Amniotic stem cell (primary cell): Measurements from ENCODE around the gene ZNF33A.
"Not testable (repeated sequence)": the region's sequence is repeated elsewhere in the genome, so short reads cannot be mapped to it uniquely, and the experiment has no call there.

ENCODE experiments used
- DNase-seq: peaks from one replicate; lab custom pipeline; 2025; lab: John Stamatoyannopoulos, UW

The ZNF33A gene

DNA sequence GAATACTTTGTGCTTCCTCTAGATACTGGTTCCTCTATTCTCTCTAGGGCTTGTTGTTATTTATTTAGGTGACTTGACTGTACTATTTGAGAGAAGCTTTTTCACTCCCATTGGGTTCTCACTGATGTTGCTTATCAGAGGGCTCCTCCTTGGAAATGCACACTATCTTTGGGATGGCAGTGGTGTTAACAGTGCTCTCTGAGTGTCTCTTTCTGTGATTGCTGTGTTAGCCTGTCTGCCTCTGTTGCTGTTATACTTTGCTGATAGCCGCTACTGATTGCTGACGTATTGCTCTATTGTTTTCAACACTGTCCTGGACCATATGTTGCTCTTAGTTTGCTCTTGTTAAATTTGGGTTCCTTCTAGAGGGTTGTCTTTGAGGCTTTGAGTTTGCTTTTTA, 34.7 kb downstream of the ZNF33A start:
- no peak for DNase-seq

DNA sequence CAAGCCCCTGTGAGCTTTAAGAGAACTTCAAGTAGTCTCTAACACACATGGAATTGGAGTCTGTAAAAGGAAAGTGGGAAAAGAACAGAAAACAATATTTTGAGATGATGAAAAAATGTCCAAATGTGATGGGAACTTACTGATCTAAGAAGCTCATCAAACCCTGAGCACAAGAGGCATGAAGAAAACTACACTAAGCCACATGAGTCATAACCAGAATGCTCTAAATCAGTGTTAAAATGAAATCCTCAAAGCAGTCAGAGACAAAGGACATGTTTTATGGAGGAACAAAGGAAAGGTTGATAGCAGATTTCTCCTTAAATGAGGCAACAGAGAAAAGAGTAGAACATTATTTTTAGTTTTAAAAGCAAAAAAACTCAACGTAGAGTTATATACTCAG, 37.2 kb downstream of the ZNF33A start:
- DNase-seq: no peak

DNA sequence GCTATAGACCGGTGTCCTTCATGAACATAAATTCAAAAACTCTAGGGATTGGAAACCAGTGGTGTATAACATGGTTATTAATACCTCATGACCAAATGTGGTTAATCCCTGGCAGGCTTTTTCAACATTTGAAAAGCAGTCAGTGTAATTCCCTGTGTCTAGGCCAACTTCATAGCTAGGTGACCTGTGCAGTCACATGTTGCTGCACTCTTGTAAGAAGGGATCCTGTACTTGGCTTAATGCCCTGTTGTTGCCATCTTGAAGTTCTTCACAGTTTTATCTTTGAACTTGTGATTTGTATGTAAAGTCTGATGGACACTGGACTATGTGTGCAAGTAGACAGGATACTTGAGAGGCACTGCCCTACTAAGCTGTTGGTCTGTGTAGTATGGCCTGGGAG, 39.7 kb downstream of the ZNF33A start:
- DNase-seq: no peak

DNA sequence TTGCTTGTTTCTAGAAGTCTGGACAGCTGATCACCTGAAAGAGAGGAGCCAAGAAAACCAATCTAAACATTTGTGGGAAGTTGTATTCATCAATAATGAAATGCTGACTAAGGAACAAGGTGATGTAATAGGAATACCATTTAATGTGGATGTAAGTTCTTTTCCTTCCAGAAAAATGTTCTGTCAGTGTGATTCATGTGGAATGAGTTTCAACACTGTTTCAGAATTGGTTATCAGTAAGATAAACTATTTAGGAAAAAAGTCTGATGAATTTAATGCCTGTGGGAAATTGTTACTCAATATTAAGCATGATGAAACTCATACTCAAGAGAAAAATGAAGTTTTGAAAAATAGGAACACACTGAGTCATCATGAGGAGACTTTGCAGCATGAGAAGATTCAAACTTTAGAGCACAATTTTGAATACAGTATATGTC, 43.9 kb downstream of the ZNF33A start:
- peak; percentile 21 for DNase-seq

DNA sequence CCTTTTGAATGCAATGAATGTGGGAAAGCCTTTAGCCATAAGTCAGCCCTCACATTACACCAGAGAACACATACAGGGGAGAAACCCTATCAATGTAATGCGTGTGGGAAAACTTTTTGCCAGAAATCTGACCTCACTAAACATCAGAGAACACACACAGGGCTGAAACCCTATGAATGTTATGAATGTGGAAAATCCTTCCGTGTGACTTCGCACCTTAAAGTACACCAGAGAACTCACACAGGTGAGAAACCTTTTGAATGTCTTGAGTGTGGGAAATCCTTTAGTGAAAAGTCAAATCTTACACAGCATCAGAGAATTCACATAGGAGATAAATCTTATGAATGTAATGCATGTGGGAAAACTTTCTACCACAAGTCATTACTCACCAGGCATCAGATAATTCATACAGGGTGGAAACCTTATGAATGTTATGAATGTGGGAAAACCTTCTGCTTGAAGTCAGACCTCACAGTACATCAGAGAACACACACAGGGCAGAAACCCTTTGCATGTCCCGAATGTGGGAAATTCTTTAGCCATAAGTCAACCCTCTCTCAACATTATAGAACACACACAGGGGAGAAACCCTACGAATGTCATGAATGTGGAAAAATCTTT, 44.9 kb downstream of the ZNF33A start:
- not testable (repeated sequence) for DNase-seq

DNA sequence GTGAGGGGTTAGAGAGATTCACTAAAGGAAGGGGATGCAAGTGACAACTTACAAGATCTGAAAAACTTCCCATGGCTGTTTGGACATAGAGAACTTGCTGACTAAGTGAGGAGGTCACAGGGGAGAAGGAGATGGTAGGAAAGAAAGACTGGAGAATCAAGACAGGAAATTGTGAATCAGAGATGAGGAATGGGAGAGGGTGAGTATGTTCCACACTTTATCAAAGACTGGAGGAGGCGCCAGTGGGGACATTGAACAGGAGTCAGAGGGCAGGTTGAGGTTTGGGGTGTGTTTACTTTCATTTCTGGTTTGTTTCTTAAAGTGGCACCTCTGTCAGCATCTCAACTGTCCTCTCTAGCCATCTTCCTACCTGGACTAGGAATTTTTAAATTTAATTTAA, 59.2 kb downstream of the ZNF33A start:
- DNase-seq: not testable (repeated sequence)

DNA sequence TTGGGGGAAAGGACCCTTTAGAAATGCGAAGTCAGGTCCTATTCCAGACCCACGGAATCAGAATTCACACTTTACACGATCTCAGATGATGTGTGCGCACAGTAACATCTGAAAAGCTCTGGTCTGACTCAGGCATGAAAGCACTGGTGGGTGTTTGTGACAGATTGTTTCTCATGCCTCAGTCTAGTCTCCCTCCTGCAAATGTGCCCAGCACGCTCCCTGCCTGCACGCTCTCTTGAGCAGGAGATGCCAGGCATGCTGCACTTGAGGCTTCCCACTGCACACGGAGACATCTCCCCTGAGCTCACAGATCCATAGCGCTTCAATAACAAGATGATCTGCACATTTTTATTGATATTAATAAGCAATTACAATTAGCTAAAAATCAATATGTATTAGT, 60.0 kb downstream of the ZNF33A start:
- no peak for DNase-seq

DNA sequence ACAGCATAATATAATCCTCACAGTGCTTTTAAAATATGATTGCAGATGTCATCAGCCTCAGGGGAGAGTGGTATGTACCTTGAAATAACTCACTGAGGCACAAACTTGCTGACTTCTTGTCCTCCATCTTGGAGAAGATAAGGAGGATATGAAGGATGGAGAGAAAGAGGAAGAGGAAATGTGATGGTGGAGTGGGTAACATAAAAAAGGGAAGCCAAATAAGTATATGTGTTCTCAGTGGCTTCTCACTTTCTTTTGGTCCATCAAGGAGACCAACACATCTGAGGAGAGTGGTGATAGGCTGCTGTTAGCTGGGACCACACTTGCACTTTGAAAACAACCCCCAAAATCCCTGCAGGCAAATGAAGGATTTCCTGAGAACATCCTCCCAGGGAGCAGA, 62.1 kb downstream of the ZNF33A start:
- no peak for DNase-seq

DNA sequence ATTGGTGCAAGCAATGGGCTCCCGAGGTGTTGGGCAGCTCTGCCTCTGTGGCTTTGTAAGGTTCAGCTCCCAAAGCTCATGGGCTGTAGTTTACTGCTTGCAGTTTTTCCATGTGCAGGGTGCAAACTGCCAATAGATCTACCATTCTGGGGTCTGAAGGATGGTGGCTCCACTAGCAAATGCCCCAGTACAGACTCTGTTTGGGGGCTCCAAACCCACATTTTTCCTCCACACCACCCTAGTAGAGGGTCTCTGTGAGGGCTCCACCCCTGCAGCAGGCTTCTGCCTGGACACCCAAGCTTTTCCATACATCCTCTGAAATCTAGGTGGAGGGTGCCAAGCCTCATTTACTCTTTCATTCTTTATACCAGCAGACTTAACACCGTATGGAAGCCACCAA, 66.2 kb downstream of the ZNF33A start:
- no peak for DNase-seq

DNA sequence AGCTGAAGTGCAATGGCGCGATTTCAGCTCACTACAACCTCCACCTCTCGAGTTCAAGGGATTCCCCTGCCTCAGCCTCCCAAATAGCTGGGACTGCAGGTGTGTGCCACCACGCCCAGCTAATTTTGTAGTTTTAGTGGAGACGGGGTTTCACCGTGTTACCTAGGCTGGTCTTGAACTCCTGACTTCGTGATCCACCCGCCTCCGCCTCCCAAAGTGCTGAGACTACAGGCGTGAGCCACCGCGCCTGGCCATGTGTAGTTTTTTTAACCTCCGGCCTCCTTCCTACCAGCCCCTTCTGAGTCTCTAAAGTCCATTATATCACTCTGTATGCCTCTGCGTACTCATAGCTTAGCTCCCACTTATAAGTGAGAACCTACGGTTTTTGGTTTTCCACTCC, 82.8 kb downstream of the ZNF33A start:
- DNase-seq: not testable (repeated sequence)

DNA sequence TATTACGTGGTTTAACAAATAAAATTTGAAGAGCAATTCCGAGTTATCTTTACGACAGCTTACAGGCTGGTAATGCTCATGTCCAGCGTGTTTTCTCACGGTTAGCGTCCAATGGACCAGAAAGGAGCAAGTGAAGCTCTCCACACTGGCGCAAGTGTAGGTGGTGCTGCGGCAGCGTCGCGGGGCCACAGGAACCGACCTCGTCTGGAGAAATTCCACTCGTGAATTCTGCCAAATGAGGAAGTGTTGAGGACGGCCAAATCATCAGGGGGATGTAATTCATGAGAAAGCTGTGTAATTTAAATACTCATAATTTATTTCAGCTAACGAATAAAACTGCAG, 83.3 kb downstream of the ZNF33A start:
- DNase-seq: no peak

DNA sequence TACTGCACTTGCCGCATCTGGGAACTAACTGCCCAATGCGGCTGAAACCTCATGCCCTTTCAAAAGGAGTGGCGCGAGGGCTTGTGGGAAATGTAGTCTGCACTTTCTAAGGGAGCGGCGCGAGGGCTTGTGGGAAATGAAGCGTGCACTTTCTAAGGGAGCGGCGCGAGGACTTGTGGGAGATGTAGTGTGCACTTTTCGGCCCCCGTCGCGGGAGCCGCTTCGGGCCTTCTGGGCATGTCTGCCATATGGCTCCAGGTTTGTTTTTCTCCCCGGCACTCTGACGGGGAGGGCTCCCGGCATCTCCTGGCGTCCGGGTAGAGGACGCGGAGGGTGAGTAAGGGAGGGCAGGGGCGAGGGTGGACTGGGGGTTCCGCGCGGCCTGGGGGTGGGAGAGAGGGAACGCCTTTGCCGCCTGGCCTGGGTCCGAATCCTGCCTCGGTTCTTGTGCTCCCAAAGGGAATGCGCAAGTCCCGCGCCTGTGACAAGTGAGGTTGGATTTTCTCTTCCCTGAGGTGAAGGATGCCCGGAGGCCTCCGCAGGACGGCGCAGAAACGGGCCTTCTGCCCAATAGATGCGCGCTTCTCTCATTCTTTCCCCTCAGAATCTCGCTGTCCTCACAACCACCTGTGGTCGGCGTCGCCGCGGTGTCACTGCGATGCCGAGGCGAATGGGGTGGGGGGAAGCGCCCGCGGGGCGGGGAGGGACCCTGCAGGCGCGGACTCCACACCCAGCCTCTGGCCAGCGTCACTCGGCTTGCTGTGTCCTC, 83.9 kb downstream of the ZNF33A start, which contains the start of gene ZNF37A:
Gene ZNF37A, plus strand, starts transcription at position 180 of the 769 bp plus-strand sequence. CDS start 2,281 bp downstream, outside the sequence.
- DNase-seq: peak; percentile 82

DNA sequence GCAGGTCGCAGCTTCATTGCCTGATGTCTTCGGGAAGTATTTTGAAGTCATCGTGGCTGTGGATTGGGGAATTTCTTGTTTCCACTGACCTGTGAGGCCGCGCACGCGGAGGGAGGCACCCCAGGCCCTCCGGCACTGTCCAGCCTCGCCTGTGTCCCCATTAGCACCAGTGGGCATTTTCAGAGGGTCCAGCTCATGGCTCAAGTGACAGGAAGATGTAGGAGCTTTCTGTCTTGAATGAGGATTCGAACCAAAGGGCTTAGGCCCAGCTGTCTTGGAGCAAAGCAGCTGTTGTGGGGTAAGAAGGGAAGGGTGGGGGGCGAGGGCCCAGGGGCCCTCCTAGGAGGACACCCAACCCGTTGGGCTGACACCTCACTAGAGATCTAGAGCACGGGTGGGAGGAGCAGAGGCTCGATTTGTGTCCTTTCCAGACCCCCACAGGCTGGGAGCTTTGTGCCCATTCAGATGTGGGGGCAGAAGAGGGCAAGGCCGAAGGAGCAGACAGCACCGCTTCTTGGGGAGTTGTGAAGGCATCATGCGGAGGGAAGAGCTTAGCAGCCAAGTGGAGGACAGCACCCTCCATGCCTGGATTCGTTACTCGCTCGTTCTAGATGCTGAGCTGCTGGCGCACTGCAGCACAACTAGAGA, 84.6 kb downstream of the ZNF33A start:
- no peak for DNase-seq

DNA sequence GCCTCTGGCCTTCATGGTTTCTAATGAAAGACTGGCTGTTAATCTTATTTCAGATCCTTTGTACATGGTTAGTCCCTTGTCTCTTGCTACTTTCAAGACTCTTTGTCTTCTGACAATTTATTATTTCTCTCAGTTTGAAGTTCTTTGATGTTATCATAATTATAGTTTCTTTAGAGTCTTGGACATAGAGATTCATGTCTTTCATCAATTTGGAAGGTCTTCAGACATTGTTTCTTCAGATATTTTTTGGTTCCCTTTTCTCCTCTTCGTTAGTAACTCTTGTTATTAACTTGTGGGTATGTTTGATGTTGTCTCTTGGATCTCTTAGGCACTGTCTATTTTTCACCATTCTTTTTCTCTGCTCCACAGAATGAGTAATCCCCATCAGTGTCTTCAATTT, 92.4 kb downstream of the ZNF33A start:
- DNase-seq: no peak

DNA sequence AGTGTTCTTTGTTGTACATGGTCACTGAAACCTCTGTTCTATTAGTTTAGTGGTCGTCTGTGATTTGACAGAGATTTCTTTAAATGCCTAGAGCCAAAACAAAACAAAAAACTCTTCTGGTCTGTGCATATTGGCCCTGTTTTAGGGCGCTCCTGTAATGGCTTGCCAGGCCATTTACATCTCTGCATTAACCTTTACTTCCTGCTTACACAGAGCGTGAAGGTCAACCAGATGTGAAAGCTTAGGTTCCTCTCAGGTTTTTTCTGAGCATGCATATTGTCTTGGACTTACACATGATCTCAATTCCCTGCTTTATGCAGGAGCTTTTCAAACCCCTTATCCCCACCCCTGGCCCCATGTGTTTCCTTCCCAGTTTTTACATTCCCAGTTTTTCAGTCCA, 93.3 kb downstream of the ZNF33A start:
- no peak for DNase-seq

DNA sequence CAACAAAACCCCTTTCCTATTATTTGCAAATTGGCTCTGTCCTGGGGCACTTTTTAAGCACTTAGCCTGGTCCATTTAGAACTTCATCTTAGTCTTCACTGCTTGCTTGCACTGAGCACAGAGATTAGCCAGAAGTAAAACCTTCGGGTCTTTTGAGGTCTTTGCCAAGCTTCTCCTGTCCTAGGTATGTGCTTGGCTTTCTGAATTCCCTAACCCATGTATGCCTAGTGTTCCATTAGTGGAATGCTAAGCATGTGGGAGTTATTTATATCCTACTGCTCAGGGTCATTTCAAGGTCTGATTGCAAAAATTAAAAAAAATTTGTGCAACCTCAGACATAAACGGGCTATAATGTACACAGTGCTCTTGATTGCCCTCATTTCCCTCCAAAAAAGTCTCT, 101.7 kb downstream of the ZNF33A start:
- DNase-seq: no peak
